GM23338 (cell line): Measurements from ENCODE around the gene DNAAF5. TPM values are rescaled to one million over a fixed set of nuclear protein-coding genes. Genes with fewer than 3 reads are reported as not detected.
A peak's percentile ranks its signal among the peaks of the same experiment; 100 is the strongest.

Source experiments
- ATAC-seq: fragments of 200-7000 bp; cut with Tn5 transposase; 3 replicates; pipeline ENCODE4 v1.9.1; 2020
- DNase-seq: peaks from one replicate; pipeline ENCODE4 v3.0.0-alpha.2; 2015; ENCODE audit warnings: low spot score
- H2AFZ ChIP-seq: fragments of 200-600 bp; sonication (generic); 2 replicates; pipeline ENCODE4 v1.8.0; 2016; ENCODE audit warnings: antibody characterized with exemption, mild to moderate bottlenecking, moderate library complexity
- H3F3A ChIP-seq: fragments of 200-600 bp; sonication (generic); replicated peaks from 2 replicates; pipeline ENCODE4 v1.8.0; 2017; ENCODE audit warnings: antibody characterized with exemption, mixed run types, low read depth
- H3K27ac ChIP-seq: fragments of 200-600 bp; sonication (generic); 2 replicates; pipeline ENCODE4 v1.6.1; 2016; ENCODE audit warnings: low read depth
- H3K27me3 ChIP-seq: fragments of 200-600 bp; sonication (generic); 2 replicates; pipeline ENCODE4 v1.8.0; 2016; ENCODE audit warnings: mild to moderate bottlenecking, mixed run types, moderate library complexity; ENCODE audit not compliant: insufficient read depth
- H3K36me3 ChIP-seq: fragments of 200-600 bp; sonication (generic); 2 replicates; pipeline ENCODE4 v1.8.0; 2016; ENCODE audit warnings: mild to moderate bottlenecking; ENCODE audit not compliant: insufficient read depth
- H3K4me1 ChIP-seq: fragments of 200-600 bp; sonication (generic); 2 replicates; pipeline ENCODE4 v1.8.0; 2016; ENCODE audit warnings: mild to moderate bottlenecking, moderate library complexity; ENCODE audit not compliant: insufficient read depth
- H3K4me2 ChIP-seq: fragments of 200-600 bp; sonication (generic); 2 replicates; pipeline ENCODE4 v1.7.1; 2017; ENCODE audit warnings: mixed run types
- H3K4me3 ChIP-seq: fragments of 200-600 bp; sonication (generic); 2 replicates; pipeline ENCODE4 v1.6.1; 2016; ENCODE audit warnings: mixed run types
- H3K79me2 ChIP-seq: fragments of 200-600 bp; sonication (generic); replicated peaks from 2 replicates; pipeline ENCODE4 v1.8.0; 2017; ENCODE audit warnings: mild to moderate bottlenecking; ENCODE audit not compliant: insufficient read depth
- H3K9me2 ChIP-seq: fragments of 200-600 bp; sonication (generic); 2 replicates; pipeline ENCODE4 v1.8.0; 2017; ENCODE audit not compliant: insufficient read depth
- H4K20me1 ChIP-seq: fragments of 200-600 bp; sonication (generic); replicated peaks from 2 replicates; pipeline ENCODE4 v1.8.0; 2017; ENCODE audit warnings: mild to moderate bottlenecking; ENCODE audit not compliant: insufficient read depth
- H3K27ac Mint-ChIP-seq: 2 replicates; pipeline ENCODE4 v1.8.0; 2020; ENCODE audit warnings: inconsistent platforms, mild to moderate bottlenecking, moderate library complexity, mixed read lengths
- H3K27me3 Mint-ChIP-seq: 3 replicates; pipeline ENCODE4 v1.8.0; 2022; ENCODE audit warnings: low read depth, mild to moderate bottlenecking, moderate library complexity, mixed read lengths, inconsistent platforms; ENCODE audit not compliant: insufficient read depth, poor library complexity
- H3K36me3 Mint-ChIP-seq: 3 replicates; pipeline ENCODE4 v1.8.0; 2021; ENCODE audit warnings: low read depth, mild to moderate bottlenecking, inconsistent platforms, moderate library complexity, mixed read lengths
- H3K4me1 Mint-ChIP-seq: 3 replicates; pipeline ENCODE4 v1.8.0; 2020; ENCODE audit warnings: mild to moderate bottlenecking, inconsistent platforms, mixed read lengths
- H3K4me3 Mint-ChIP-seq: 3 replicates; pipeline ENCODE4 v1.8.0; 2021; ENCODE audit warnings: moderate library complexity, mild to moderate bottlenecking, inconsistent platforms, mixed read lengths
- H3K9me3 Mint-ChIP-seq: 3 replicates; pipeline ENCODE4 v1.8.0; 2020; ENCODE audit warnings: moderate library complexity, mild to moderate bottlenecking, inconsistent platforms, mixed read lengths
- CTCF ChIP-seq, 2 experiments: fragments of 200-600 bp in 1 of 2; sonication (generic) in 1 of 2; conservative IDR thresholded peaks; 2 replicates each; pipeline versions ENCODE4 v1.5.1 to v1.6.1; 2016 to 2017; ENCODE audit warnings: antibody characterized with exemption in 2 of 2, low read depth in 2 of 2, mild to moderate bottlenecking in 2 of 2, moderate library complexity in 1 of 2
- EZH2 ChIP-seq: fragments of 200-600 bp; sonication (generic); IDR thresholded peaks from one replicate; pipeline ENCODE4 v1.8.0; 2017; ENCODE audit warnings: antibody characterized with exemption, mild to moderate bottlenecking, low read depth; ENCODE audit not compliant: unreplicated experiment
- EZH2phosphoT487 ChIP-seq: fragments of 200-600 bp; sonication (generic); IDR thresholded peaks from one replicate; pipeline ENCODE4 v1.8.1; 2018; ENCODE audit warnings: antibody characterized with exemption; ENCODE audit not compliant: unreplicated experiment
- ZNF114 ChIP-seq: fragments of 250-450 bp; sonication (Bioruptor Pico); IDR thresholded peaks from 2 replicates; pipeline ENCODE4 v1.5.0; 2020; ENCODE audit warnings: mild to moderate bottlenecking, moderate library complexity
- ZNF462 ChIP-seq: fragments of 250-450 bp; sonication (Bioruptor Pico); IDR thresholded peaks from 2 replicates; pipeline ENCODE4 v1.5.0; 2020; ENCODE audit warnings: mild to moderate bottlenecking, moderate library complexity
- polyA plus RNA-seq: library from polyadenylated mRNA; unstranded; fragments of >200 nt; fragmentation: Nextera tagmentation; extraction: Ambion mirVana; gene quantifications from 2 replicates; pipeline ENCODE4 v1.2.1, GENCODE V29; 2016
- total RNA-seq: library from RNA; depleted of rRNA; stranded (reverse); fragments of >200 nt; shearing (Covaris generic); gene quantifications from 2 replicates; pipeline ENCODE4 v1.2.3, GENCODE V29; 2014

The DNAAF5 gene
- total and polyA plus RNA-seq, 2 experiments from 2014 or later = 20.4 to 86.7 TPM

GRCh38 chr7:772861-773621 is 46.5 kb downstream of the DNAAF5 start:
- peaks cover 38% of the 10 kb centered on the region for H3K36me3 Mint-ChIP-seq
- H3K4me1 ChIP-seq = no peaks in the 10 kb centered on the region
- 0 out of 2 replicates have a peak, but pooled peaks cover 4% of the 10 kb centered on the region for H3K79me2 ChIP-seq
- no peaks in the 10 kb centered on the region for H3K27me3 ChIP-seq
- TF ChIP-seq EZH2phosphoT487 (no peak), ZNF114 (CRISPR knock-in tag) (no peak), CTCF (conservative IDR thresholded peaks at IDR 0.05; ENCODE audit: low read depth in 2 of 2) (no peak), ZNF462 (no peak), EZH2 (no peak)
- H3K4me1 Mint-ChIP-seq = no peaks in the 10 kb centered on the region; the same call in 2 of the 3 replicates
- no peak for DNase-seq
- no peak overlapping the region for H3K4me2 ChIP-seq
- 0 out of 2 replicates have a peak overlapping the region, but pooled peaks have one; percentile 26 for H3K27ac ChIP-seq
- peaks cover 3% of the 10 kb centered on the region for H3K27me3 Mint-ChIP-seq
- H4K20me1 ChIP-seq = peaks cover 14% of the 10 kb centered on the region; the same call in 1 of the 2 replicates
- H3K36me3 ChIP-seq = peaks cover 6% of the 10 kb centered on the region; the same call in 1 of the 2 replicates
- H3K9me2 ChIP-seq = no peaks in the 10 kb centered on the region
- H3K27ac Mint-ChIP-seq = no peak overlapping the region
- no peaks in the 10 kb centered on the region; the same call in 2 of the 3 replicates for H3K9me3 Mint-ChIP-seq
- no peak overlapping the region for H3K4me3 ChIP-seq
- peaks cover 8% of the 10 kb centered on the region; the same call in 1 of the 2 replicates for H3F3A ChIP-seq
- H3K4me3 Mint-ChIP-seq = no peak overlapping the region
- ATAC-seq = no peak
- no peak overlapping the region for H2AFZ ChIP-seq
